Neural crest cell (in vitro differentiated cells): ENCODE data around the gene MAIP1. TPM values are rescaled to one million over a fixed set of nuclear protein-coding genes. Genes with fewer than 3 reads are reported as not detected.

Source experiments
- DNase-seq: peaks from one replicate; pipeline ENCODE4 v3.0.0; 2021; ENCODE audit warnings: low read depth, mixed read lengths, low spot score
- H3K27ac Mint-ChIP-seq: one replicate; pipeline ENCODE4 v1.8.0; 2021; ENCODE audit warnings: mild to moderate bottlenecking, mixed read lengths; ENCODE audit not compliant: unreplicated experiment
- H3K27me3 Mint-ChIP-seq: 2 replicates; pipeline ENCODE4 v1.8.0; 2021; ENCODE audit warnings: low read depth, mild to moderate bottlenecking, mixed read lengths
- H3K36me3 Mint-ChIP-seq: 2 replicates; pipeline ENCODE4 v1.8.0; 2021; ENCODE audit warnings: low read depth, mild to moderate bottlenecking, mixed read lengths
- H3K4me1 Mint-ChIP-seq: 2 replicates; pipeline ENCODE4 v1.8.0; 2021; ENCODE audit warnings: mixed read lengths
- H3K4me3 Mint-ChIP-seq: one replicate; pipeline ENCODE4 v1.8.0; 2021; ENCODE audit warnings: mild to moderate bottlenecking, mixed read lengths
- H3K9me3 Mint-ChIP-seq: 2 replicates; pipeline ENCODE4 v1.8.0; 2021; ENCODE audit warnings: mixed read lengths
- CTCF ChIP-seq: fragments of 200-600 bp; sonication (generic); conservative IDR thresholded peaks from 2 replicates; pipeline ENCODE4 v1.5.0; 2021; ENCODE audit warnings: antibody characterized with exemption, mild to moderate bottlenecking
- total RNA-seq: library from RNA; stranded (reverse); gene quantifications from 2 replicates; pipeline ENCODE4 v1.2.1, GENCODE V29; 2021

MAIP1 gene
- total RNA-seq, 1 donor from 2014 or later, result 23.1 TPM

GRCh38 chr2:199962203-199962602 lies 6.8 kb downstream of the MAIP1 start:
- H3K4me1 Mint-ChIP-seq, result peaks cover 16% of the 10 kb centered on the region
- H3K9me3 Mint-ChIP-seq, result no peaks in the 10 kb centered on the region
- H3K36me3 Mint-ChIP-seq, result peaks cover 19% of the 10 kb centered on the region
- no peak for DNase-seq
- H3K4me3 Mint-ChIP-seq, result no peak overlapping the region
- TF ChIP-seq CTCF, result no peak
- no peak overlapping the region for H3K27ac Mint-ChIP-seq
- no peaks in the 10 kb centered on the region for H3K27me3 Mint-ChIP-seq

GRCh38 chr2:199966405-199966804 lies 11.0 kb downstream of the MAIP1 start:
- Mint-ChIP-seq H3K27ac (no peak overlapping the region), H3K9me3 (no peaks in the 10 kb centered on the region), H3K4me3 (no peak overlapping the region), H3K36me3 (peaks cover 13% of the 10 kb centered on the region), H3K4me1 (no peaks in the 10 kb centered on the region), H3K27me3 (no peaks in the 10 kb centered on the region)
- no peak for TF ChIP-seq CTCF
- DNase-seq, result no peak

- H3K27me3 Mint-ChIP-seq, result no peaks in the 10 kb centered on the region
- peaks cover 11% of the 10 kb centered on the region for H3K36me3 Mint-ChIP-seq
- H3K27ac Mint-ChIP-seq, result no peak overlapping the region
- no peaks in the 10 kb centered on the region for H3K9me3 Mint-ChIP-seq
- no peaks in the 10 kb centered on the region for H3K4me1 Mint-ChIP-seq
- TF ChIP-seq CTCF, result no peak
- DNase-seq, result no peak
- no peak overlapping the region for H3K4me3 Mint-ChIP-seq
Observed at GRCh38 chr2:199966976-199967375, 11.6 kb downstream of the MAIP1 start.

- no peaks in the 10 kb centered on the region for H3K9me3 Mint-ChIP-seq
- no peaks in the 10 kb centered on the region for H3K27me3 Mint-ChIP-seq
- no peak for TF ChIP-seq CTCF
- no peak for DNase-seq
- H3K36me3 Mint-ChIP-seq, result peaks cover 6% of the 10 kb centered on the region
- no peaks in the 10 kb centered on the region for H3K4me1 Mint-ChIP-seq
- H3K4me3 Mint-ChIP-seq, result no peak overlapping the region
- H3K27ac Mint-ChIP-seq, result no peak overlapping the region
Observed at GRCh38 chr2:199968126-199968525, 12.7 kb downstream of the MAIP1 start.

- H3K27ac Mint-ChIP-seq, result no peak overlapping the region
- DNase-seq, result no peak
- TF ChIP-seq CTCF, result no peak
- H3K9me3 Mint-ChIP-seq, result no peaks in the 10 kb centered on the region
- no peaks in the 10 kb centered on the region for H3K4me1 Mint-ChIP-seq
- H3K4me3 Mint-ChIP-seq, result no peak overlapping the region
- H3K36me3 Mint-ChIP-seq, result no peaks in the 10 kb centered on the region
- no peaks in the 10 kb centered on the region for H3K27me3 Mint-ChIP-seq
Observed at GRCh38 chr2:199972088-199972626, 16.8 kb downstream of the MAIP1 start.
